ENCODE results near the gene SHISA5.
A peak's percentile ranks its signal among the peaks of the same experiment; 100 is the strongest.

The SHISA5 gene

GRCh38 chr3:48460517-48460902 lies 43.5 kb downstream of the SHISA5 start:
- no peak for TF ChIP-seq CTCF (IDR thresholded peaks at IDR 0.05; ENCODE audit: extremely low read depth, missing control alignments)
- DNase-seq (ENCODE audit: low spot score), result no peak

DNA sequence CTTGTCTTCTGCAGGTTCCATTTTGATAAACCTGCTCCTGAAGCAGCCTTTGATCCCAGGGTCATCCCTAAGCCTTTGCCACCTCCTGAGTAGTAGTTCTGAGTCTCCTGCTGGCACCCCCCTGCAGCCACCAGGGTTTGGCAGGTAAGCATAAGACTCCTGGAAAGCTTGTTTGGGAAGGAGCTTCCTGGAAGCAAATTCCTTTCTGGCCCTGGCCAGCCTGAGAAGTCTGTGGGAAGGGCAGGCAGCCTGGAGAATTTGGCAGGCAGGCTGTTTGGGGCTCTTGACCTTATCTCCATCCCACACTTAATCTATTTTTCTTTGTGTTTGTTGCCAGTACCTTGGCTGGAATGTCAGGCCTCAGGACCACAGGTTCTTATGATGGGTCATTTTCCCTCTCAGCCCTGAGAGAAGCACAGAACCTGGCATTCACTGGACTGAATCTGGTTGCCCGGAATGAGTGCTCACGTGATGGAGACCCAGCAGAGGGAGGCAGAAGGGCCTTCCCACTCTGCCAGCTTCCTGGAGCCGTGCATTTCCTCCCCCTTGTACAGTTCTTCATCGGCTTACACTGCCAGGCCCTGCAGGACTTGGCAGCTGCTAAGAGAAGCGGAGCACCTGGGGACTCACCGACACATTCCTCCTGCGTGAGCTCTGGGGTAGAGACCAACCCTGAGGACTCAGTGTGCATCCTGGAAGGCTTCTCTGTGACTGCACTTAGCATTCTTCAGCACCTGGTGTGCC lies 44.0 kb downstream of the SHISA5 start:
- no peak for DNase-seq (ENCODE audit: low spot score)
- TF ChIP-seq CTCF (IDR thresholded peaks at IDR 0.05; ENCODE audit: extremely low read depth, missing control alignments), result no peak

DNA sequence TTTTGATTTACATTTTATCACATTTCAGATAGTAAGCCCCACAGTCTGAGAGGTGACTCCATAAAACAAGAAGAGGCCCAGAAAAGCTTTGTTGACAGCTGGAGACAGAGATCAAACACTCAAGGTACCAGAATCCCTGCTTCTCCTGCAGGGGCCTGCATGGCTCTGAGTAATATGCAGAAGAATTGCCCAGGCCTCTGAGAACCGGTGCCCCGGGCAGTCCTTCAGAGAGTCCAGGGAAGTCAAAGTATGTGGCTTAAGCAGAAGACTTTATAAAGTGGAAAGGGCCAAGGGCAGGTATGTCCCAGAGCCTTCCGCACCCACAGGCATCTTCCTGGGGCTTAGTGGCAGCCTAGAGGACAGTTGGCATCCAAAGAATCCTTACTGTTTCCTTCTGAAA lies 44.6 kb downstream of the SHISA5 start:
- DNase-seq (ENCODE audit: low spot score), result no peak

GRCh38 chr3:48456456-48456855 lies 47.5 kb downstream of the SHISA5 start:
- DNase-seq (ENCODE audit: low spot score), result no peak
- no peak for TF ChIP-seq CTCF (IDR thresholded peaks at IDR 0.05; ENCODE audit: extremely low read depth, missing control alignments)

More for the DNA sequence above, 44.6 kb downstream of the SHISA5 start:
- TF ChIP-seq CTCF (IDR thresholded peaks at IDR 0.05; ENCODE audit: extremely low read depth, missing control alignments), result no peak

- no peak for TF ChIP-seq CTCF (IDR thresholded peaks at IDR 0.05; ENCODE audit: extremely low read depth, missing control alignments)
- DNase-seq (ENCODE audit: low spot score), result no peak
Observed at GRCh38 chr3:48451270-48451669, 52.7 kb downstream of the SHISA5 start.

GRCh38 chr3:48446425-48447193 lies 57.4 kb downstream of the SHISA5 start, which contains the start of gene ATRIP:
ATRIP (plus strand) TSS chr3:48446737; CDS start chr3:48446846, 109 bp downstream.
- peak; percentile 97 for DNase-seq (ENCODE audit: low spot score)
- no peak for TF ChIP-seq CTCF (IDR thresholded peaks at IDR 0.05; ENCODE audit: extremely low read depth, missing control alignments)

DNA sequence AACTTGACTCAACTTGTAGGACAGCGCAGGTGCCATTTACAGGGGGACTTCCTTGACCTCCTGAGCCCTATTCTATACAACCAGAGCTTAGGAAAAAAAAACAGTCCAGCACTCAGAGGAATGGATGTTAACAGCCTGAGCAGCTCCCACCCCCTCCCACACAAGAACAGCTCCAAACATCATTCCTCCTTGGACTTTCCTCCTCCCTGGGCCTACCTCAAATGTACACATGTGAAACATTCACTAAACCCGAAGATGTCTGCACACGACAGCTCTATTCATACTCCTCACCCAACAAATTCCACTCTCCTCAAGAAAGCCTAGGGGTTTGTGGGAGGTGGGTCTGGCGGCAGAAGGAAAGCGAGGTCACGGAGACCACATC lies 57.9 kb downstream of the SHISA5 start:
- no peak for DNase-seq (ENCODE audit: low spot score)
- no peak for TF ChIP-seq CTCF (IDR thresholded peaks at IDR 0.05; ENCODE audit: extremely low read depth, missing control alignments)
